ENCODE data around the gene CEBPG.

Gene CEBPG

GRCh38 chr19:33419788-33420130 is 46.2 kb downstream of the CEBPG start:
- H3K4me2 ChIP-seq (ENCODE audit: low read depth, low read length, poor library complexity, severe bottlenecking) = no peak overlapping the region
- H3K36me3 ChIP-seq (ENCODE audit: insufficient read depth, low read length) = no peaks in the 10 kb centered on the region
- H2AFZ ChIP-seq (ENCODE audit: low read length) = no peak overlapping the region

GRCh38 chr19:33420821-33421220 is 47.3 kb downstream of the CEBPG start:
- TF ChIP-seq CTCF (conservative IDR thresholded peaks at IDR 0.05; ENCODE audit: low read length) = no peak
- no peak for TF ChIP-seq EZH2phosphoT487 (IDR thresholded peaks at IDR 0.05; ENCODE audit: borderline replicate concordance)
- H3K79me2 ChIP-seq (ENCODE audit: insufficient read depth, low read length) = no peaks in the 10 kb centered on the region
- no peaks in the 10 kb centered on the region for H3F3A ChIP-seq (ENCODE audit: low read depth)
- no peaks in the 10 kb centered on the region for H3K36me3 ChIP-seq (ENCODE audit: insufficient read depth, low read length)
- no peaks in the 10 kb centered on the region for H3K9me3 ChIP-seq (ENCODE audit: insufficient read depth, low read depth, low read length)
- no peak overlapping the region for H3K4me2 ChIP-seq (ENCODE audit: low read depth, low read length, poor library complexity, severe bottlenecking)
- no peak overlapping the region for H2AFZ ChIP-seq (ENCODE audit: low read length)
- no peak overlapping the region for H3K4me3 ChIP-seq (ENCODE audit: low read length, poor library complexity, severe bottlenecking)
- no peaks in the 10 kb centered on the region for H3K27me3 ChIP-seq (ENCODE audit: insufficient read depth, low read length, poor library complexity, severe bottlenecking)
- H3K9me2 ChIP-seq (replicated peaks; ENCODE audit: low read depth, low read length) = no peaks in the 10 kb centered on the region
- no peaks in the 10 kb centered on the region for H4K20me1 ChIP-seq (ENCODE audit: insufficient read depth, low read length, poor library complexity, severe bottlenecking)
- H3K9ac ChIP-seq (ENCODE audit: low read depth, low read length, poor library complexity, severe bottlenecking) = no peak overlapping the region
- peaks cover 3% of the 10 kb centered on the region for H3K4me1 ChIP-seq (ENCODE audit: insufficient read depth, low read length, poor library complexity, severe bottlenecking)

More at GRCh38 chr19:33419788-33420130, 46.2 kb downstream of the CEBPG start:
- Histone ChIP-seq H3K4me3 (ENCODE audit: low read length, poor library complexity, severe bottlenecking) (no peak overlapping the region), H3F3A (ENCODE audit: low read depth) (no peaks in the 10 kb centered on the region), H3K9me3 (ENCODE audit: insufficient read depth, low read depth, low read length) (no peaks in the 10 kb centered on the region), H3K79me2 (ENCODE audit: insufficient read depth, low read length) (no peaks in the 10 kb centered on the region), H3K9me2 (replicated peaks; ENCODE audit: low read depth, low read length) (no peaks in the 10 kb centered on the region), H3K9ac (ENCODE audit: low read depth, low read length, poor library complexity, severe bottlenecking) (no peak overlapping the region), H3K4me1 (ENCODE audit: insufficient read depth, low read length, poor library complexity, severe bottlenecking) (peaks cover 3% of the 10 kb centered on the region), H3K27me3 (ENCODE audit: insufficient read depth, low read length, poor library complexity, severe bottlenecking) (no peaks in the 10 kb centered on the region), H4K20me1 (ENCODE audit: insufficient read depth, low read length, poor library complexity, severe bottlenecking) (no peaks in the 10 kb centered on the region)
- TF ChIP-seq EZH2phosphoT487 (IDR thresholded peaks at IDR 0.05; ENCODE audit: borderline replicate concordance) = no peak
- no peak for TF ChIP-seq CTCF (conservative IDR thresholded peaks at IDR 0.05; ENCODE audit: low read length)

GRCh38 chr19:33421368-33421767 is 47.9 kb downstream of the CEBPG start:
- Histone ChIP-seq H3K79me2 (ENCODE audit: insufficient read depth, low read length) (no peaks in the 10 kb centered on the region), H3K9me2 (replicated peaks; ENCODE audit: low read depth, low read length) (no peaks in the 10 kb centered on the region), H4K20me1 (ENCODE audit: insufficient read depth, low read length, poor library complexity, severe bottlenecking) (no peaks in the 10 kb centered on the region), H3K4me3 (ENCODE audit: low read length, poor library complexity, severe bottlenecking) (no peak overlapping the region), H2AFZ (ENCODE audit: low read length) (no peak overlapping the region), H3K36me3 (ENCODE audit: insufficient read depth, low read length) (no peaks in the 10 kb centered on the region), H3K9me3 (ENCODE audit: insufficient read depth, low read depth, low read length) (no peaks in the 10 kb centered on the region), H3K4me1 (ENCODE audit: insufficient read depth, low read length, poor library complexity, severe bottlenecking) (peaks cover 3% of the 10 kb centered on the region), H3K9ac (ENCODE audit: low read depth, low read length, poor library complexity, severe bottlenecking) (no peak overlapping the region), H3F3A (ENCODE audit: low read depth) (no peaks in the 10 kb centered on the region), H3K4me2 (ENCODE audit: low read depth, low read length, poor library complexity, severe bottlenecking) (no peak overlapping the region), H3K27me3 (ENCODE audit: insufficient read depth, low read length, poor library complexity, severe bottlenecking) (no peaks in the 10 kb centered on the region)
- TF ChIP-seq EZH2phosphoT487 (IDR thresholded peaks at IDR 0.05; ENCODE audit: borderline replicate concordance) = no peak
- no peak for TF ChIP-seq CTCF (conservative IDR thresholded peaks at IDR 0.05; ENCODE audit: low read length)

All from Loucy (cell line).